CD4-positive, alpha-beta memory T cell (primary cell): ENCODE results near the gene UBXN4. TPM values are rescaled to one million over a fixed set of nuclear protein-coding genes. Genes with fewer than 3 reads are reported as not detected.

Experiments used
- CTCF ChIA-PET: fragments of 350-600 bp; sonication (Branson Sonifier 250); formaldehyde crosslinking; loops from one replicate; lab custom pipeline; 2021; ENCODE audit warnings: inconsistent platforms; ENCODE audit not compliant: partially characterized antibody; lab: Charles Lee
- POLR2A ChIA-PET: fragments of 350-600 bp; sonication (Branson Sonifier 250); formaldehyde crosslinking; loops from one replicate; lab custom pipeline; 2021; ENCODE audit not compliant: partially characterized antibody; lab: Charles Lee
- DNase-seq, 5 donors: peaks; one replicate each; pipeline versions ENCODE4 v3.0.0 to v3.0.0-alpha.2; 2020 to 2022; ENCODE audit warnings: mixed read lengths in 1 of 5
- H3K27ac ChIP-seq: one replicate; pipeline ENCODE4 v1.7.0; 2013; ENCODE audit warnings: low read depth, low read length
- H3K27me3 ChIP-seq: 2 replicates; pipeline ENCODE4 v1.7.0; 2013; ENCODE audit warnings: mild to moderate bottlenecking, low read length, moderate library complexity; ENCODE audit not compliant: insufficient read depth
- H3K36me3 ChIP-seq: 2 replicates; pipeline ENCODE4 v1.7.0; 2013; ENCODE audit warnings: mild to moderate bottlenecking, low read length, moderate library complexity; ENCODE audit not compliant: insufficient read depth
- H3K4me1 ChIP-seq: 2 replicates; pipeline ENCODE4 v1.7.0; 2013; ENCODE audit warnings: mild to moderate bottlenecking, low read length, moderate library complexity; ENCODE audit not compliant: insufficient read depth
- H3K4me3 ChIP-seq, 2 donors: one replicate each; pipeline ENCODE4 v1.7.0; 2013; ENCODE audit warnings: low read length in 2 of 2, mild to moderate bottlenecking in 1 of 2
- H3K9me3 ChIP-seq, 2 donors: one replicate each; pipeline ENCODE4 v1.7.0; 2013; ENCODE audit warnings: low read length in 2 of 2, control low read depth in 1 of 2; ENCODE audit not compliant: control insufficient read depth in 1 of 2
- H3K27ac Mint-ChIP-seq, 7 donors: one replicate each; pipeline ENCODE4 v1.8.0; 2020 to 2021; ENCODE audit warnings: mixed read lengths in 7 of 7, mild to moderate bottlenecking in 6 of 7, inconsistent platforms in 3 of 7, moderate library complexity in 3 of 7
- H3K27me3 Mint-ChIP-seq, 2 donors: one replicate each; pipeline ENCODE4 v1.8.0; 2020 to 2021; ENCODE audit warnings: mixed read lengths in 2 of 2
- H3K36me3 Mint-ChIP-seq, 2 donors: one replicate each; pipeline ENCODE4 v1.8.0; 2020 to 2021; ENCODE audit warnings: mixed read lengths in 2 of 2, inconsistent platforms in 1 of 2, mild to moderate bottlenecking in 1 of 2
- H3K4me1 Mint-ChIP-seq, 4 donors: one replicate each; pipeline ENCODE4 v1.8.0; 2020 to 2021; ENCODE audit warnings: mixed read lengths in 4 of 4, mild to moderate bottlenecking in 1 of 4
- H3K4me3 Mint-ChIP-seq, 8 donors: one replicate each; pipeline ENCODE4 v1.8.0; 2020 to 2021; ENCODE audit warnings: mixed read lengths in 8 of 8, mild to moderate bottlenecking in 7 of 8, moderate library complexity in 6 of 8, inconsistent platforms in 3 of 8
- H3K9me3 Mint-ChIP-seq, 8 donors: one replicate each; pipeline ENCODE4 v1.8.0; 2020 to 2021; ENCODE audit warnings: mixed read lengths in 8 of 8, mild to moderate bottlenecking in 5 of 8, inconsistent platforms in 3 of 8, moderate library complexity in 1 of 8
- intact Hi-C: fragments of 100-400 bp; cut with micrococcal nuclease; formaldehyde crosslinking; loops from one replicate; pipeline ENCODE4 v1.15.1; 2023
- polyA plus RNA-seq, 2 donors: library from polyadenylated mRNA; unstranded; fragments of 300-500 nt; fragmentation: Illumina TruSeq; gene quantifications; one replicate each; pipeline ENCODE4 v1.2.3, GENCODE V29; 2021
- total RNA-seq, 2 experiments: library from RNA; stranded (reverse); gene quantifications; one replicate each; pipeline ENCODE4 v1.2.3, GENCODE V29; 2021

The UBXN4 gene
- total and polyA plus RNA-seq, 4 experiments from 2014 or later, result 111 to 128 (median 119) TPM

GRCh38 chr2:135815269-135815668 lies 73.6 kb downstream of the UBXN4 start:
- H3K36me3 Mint-ChIP-seq, result no peaks in the 10 kb centered on the region
- Histone ChIP-seq H3K9me3 (no peaks in the 10 kb centered on the region), H3K27me3 (no peaks in the 10 kb centered on the region), H3K4me3 (no peak overlapping the region), H3K27ac (no peak overlapping the region), H3K4me1 (peaks cover 11% of the 10 kb centered on the region), H3K36me3 (no peaks in the 10 kb centered on the region)
- H3K27ac Mint-ChIP-seq, result no peak overlapping the region
- DNase-seq, result no peak
- CTCF ChIA-PET, result no interaction called here
- peaks cover 2 to 14% (median 9%) of the 10 kb centered on the region in 4 donors for H3K4me1 Mint-ChIP-seq
- peaks cover 0 to 1% of the 10 kb centered on the region in 2 donors for H3K27me3 Mint-ChIP-seq
- POLR2A ChIA-PET, result no interaction called here
- no peak overlapping the region for H3K4me3 Mint-ChIP-seq
- intact Hi-C loops, result no loop called here
- H3K9me3 Mint-ChIP-seq, result peaks cover 0 to 4% (median 0%) of the 10 kb centered on the region in 8 donors

DNA sequence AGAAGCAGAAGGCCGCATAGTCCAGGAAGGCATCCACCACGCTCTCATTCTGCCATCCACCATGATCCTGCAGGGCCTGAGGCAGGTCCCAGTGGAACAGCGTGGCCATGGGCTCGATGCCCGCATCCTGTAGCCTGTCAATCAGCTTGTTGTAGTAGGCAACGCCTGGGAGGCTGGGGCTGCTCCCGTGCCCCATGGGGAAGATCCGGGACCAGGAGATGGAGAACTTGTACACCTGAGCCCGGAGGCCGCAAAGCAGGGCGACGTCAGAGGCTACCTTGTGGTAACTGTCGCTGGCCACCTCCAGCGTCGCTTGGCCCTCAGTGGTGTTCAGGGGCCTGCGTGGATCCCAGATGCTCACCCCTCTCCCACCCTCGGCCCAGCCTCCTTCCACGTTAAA lies 75.8 kb downstream of the UBXN4 start:
- H3K4me3 ChIP-seq, result no peak overlapping the region
- peaks cover 5 to 21% (median 14%) of the 10 kb centered on the region in 4 donors for H3K4me1 Mint-ChIP-seq
- peaks cover 0 to 1% of the 10 kb centered on the region in 2 donors for H3K27me3 Mint-ChIP-seq
- no peak overlapping the region for H3K27ac Mint-ChIP-seq
- H3K36me3 Mint-ChIP-seq, result no peaks in the 10 kb centered on the region
- intact Hi-C loops, result no loop called here
- no peaks in the 10 kb centered on the region for H3K27me3 ChIP-seq
- no peak overlapping the region for H3K27ac ChIP-seq
- H3K36me3 ChIP-seq, result no peaks in the 10 kb centered on the region
- peaks cover 15% of the 10 kb centered on the region for H3K4me1 ChIP-seq
- CTCF ChIA-PET, result no interaction called here
- no peaks in the 10 kb centered on the region for H3K9me3 ChIP-seq
- peaks cover 0 to 7% (median 2%) of the 10 kb centered on the region in 8 donors for H3K9me3 Mint-ChIP-seq
- no peak for DNase-seq
- POLR2A ChIA-PET, result no interaction called here
- no peak overlapping the region for H3K4me3 Mint-ChIP-seq

DNA sequence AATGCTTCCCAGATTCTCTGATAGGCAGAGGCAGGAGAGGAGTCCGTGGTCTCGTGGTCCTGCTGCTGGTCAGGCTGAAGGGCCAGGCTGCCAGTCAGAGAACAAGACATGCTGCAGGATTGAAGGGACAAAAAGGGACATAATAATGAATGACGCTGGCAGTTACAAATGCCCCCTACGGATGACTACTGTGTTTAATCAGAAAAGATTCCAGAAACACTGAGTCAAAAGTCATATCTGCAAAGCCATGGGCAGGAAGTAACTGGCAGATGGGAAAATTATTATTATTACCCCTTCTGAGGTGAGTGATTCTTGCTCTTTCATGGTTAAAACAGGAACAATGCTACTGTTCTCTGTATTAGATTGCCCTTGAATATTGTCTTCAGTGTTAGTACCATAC lies 76.3 kb downstream of the UBXN4 start:
- Histone ChIP-seq H3K4me1 (peaks cover 15% of the 10 kb centered on the region), H3K27me3 (no peaks in the 10 kb centered on the region), H3K9me3 (no peaks in the 10 kb centered on the region), H3K36me3 (no peaks in the 10 kb centered on the region), H3K27ac (no peak overlapping the region), H3K4me3 (no peak overlapping the region)
- H3K36me3 Mint-ChIP-seq, result peaks cover 0 to 5% of the 10 kb centered on the region in 2 donors
- H3K4me1 Mint-ChIP-seq, result peaks cover 5 to 21% (median 14%) of the 10 kb centered on the region in 4 donors
- DNase-seq, result no peak
- H3K4me3 Mint-ChIP-seq, result no peak overlapping the region
- CTCF ChIA-PET, result interaction anchor here (1.5 kb wide), 2 partner anchors 21 to 567 kb away, joined by 3 to 5 read pairs; no protein-coding TSS in a partner anchor
- H3K27ac Mint-ChIP-seq, result no peak overlapping the region
- peaks cover 1 to 10% (median 5%) of the 10 kb centered on the region in 8 donors for H3K9me3 Mint-ChIP-seq
- peaks cover 0 to 1% of the 10 kb centered on the region in 2 donors for H3K27me3 Mint-ChIP-seq
- POLR2A ChIA-PET, result no interaction called here
- intact Hi-C loops, result no loop called here

DNA sequence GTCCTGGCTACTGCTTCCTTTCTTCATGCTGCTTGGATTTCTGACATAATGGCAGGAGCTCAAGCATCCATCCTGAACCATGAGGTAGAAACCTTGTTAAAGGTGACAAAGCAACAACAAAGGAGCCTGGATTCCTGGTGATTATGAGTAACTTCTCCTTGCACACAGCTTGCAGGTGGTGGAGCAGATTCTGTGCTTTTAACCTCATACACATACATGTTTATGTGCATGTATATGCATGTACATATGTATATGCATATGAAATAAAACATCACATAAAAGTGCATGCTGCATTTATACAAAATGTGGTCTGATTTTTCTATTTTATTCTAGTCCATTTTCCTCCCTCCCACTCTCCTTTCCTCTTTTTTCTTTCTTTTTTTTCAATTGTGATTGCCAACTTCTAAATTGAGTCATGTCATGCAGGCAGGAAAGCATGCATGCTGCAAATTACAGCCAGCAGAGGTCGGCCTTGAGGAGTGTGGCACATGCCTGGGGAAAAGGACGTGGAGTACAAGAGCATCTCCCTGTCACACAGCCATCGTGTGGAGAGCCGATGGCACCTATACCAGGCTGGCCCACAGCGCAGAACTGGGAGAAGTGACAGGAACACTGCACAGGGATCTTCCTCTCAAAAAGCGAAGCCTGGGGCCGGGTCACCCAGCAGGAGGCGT lies 77.4 kb downstream of the UBXN4 start:
- Histone ChIP-seq H3K4me3 (no peak overlapping the region), H3K27me3 (no peaks in the 10 kb centered on the region), H3K27ac (no peak overlapping the region), H3K4me1 (peaks cover 15% of the 10 kb centered on the region), H3K36me3 (no peaks in the 10 kb centered on the region), H3K9me3 (no peaks in the 10 kb centered on the region)
- no peak for DNase-seq
- intact Hi-C loops, result no loop called here
- peaks cover 5 to 21% (median 14%) of the 10 kb centered on the region in 4 donors for H3K4me1 Mint-ChIP-seq
- peaks cover 0 to 10% of the 10 kb centered on the region in 2 donors for H3K36me3 Mint-ChIP-seq
- peaks cover 0 to 1% of the 10 kb centered on the region in 2 donors for H3K27me3 Mint-ChIP-seq
- POLR2A ChIA-PET, result no interaction called here
- H3K4me3 Mint-ChIP-seq, result peak overlapping the region in 2 of 8 donors; percentile 15 to 50
- CTCF ChIA-PET, result interaction anchor here (1.5 kb wide), 2 partner anchors 22 to 565 kb away, joined by 3 to 5 read pairs; no protein-coding TSS in a partner anchor
- H3K27ac Mint-ChIP-seq, result peak overlapping the region in 1 of 7 donors; percentile 42
- peaks cover 1 to 13% (median 9%) of the 10 kb centered on the region in 8 donors for H3K9me3 Mint-ChIP-seq

GRCh38 chr2:135820003-135820618 lies 78.5 kb downstream of the UBXN4 start:
- ChIA-PET CTCF (interaction anchor here (1.7 kb wide), 1 partner anchor 14 kb away, joined by 4 read pairs; no protein-coding TSS in a partner anchor), POLR2A (interaction anchor here (0.6 kb wide), 1 partner anchor 818 kb away, joined by 3 read pairs; no protein-coding TSS in a partner anchor)
- Histone ChIP-seq H3K27me3 (no peaks in the 10 kb centered on the region), H3K4me3 (no peak overlapping the region), H3K27ac (no peak overlapping the region), H3K9me3 (no peaks in the 10 kb centered on the region), H3K36me3 (no peaks in the 10 kb centered on the region), H3K4me1 (peaks cover 15% of the 10 kb centered on the region)
- H3K27ac Mint-ChIP-seq, result peak overlapping the region in 3 of 7 donors; percentile 0 to 52 (median 14)
- H3K4me1 Mint-ChIP-seq, result peaks cover 5 to 21% (median 14%) of the 10 kb centered on the region in 4 donors
- intact Hi-C loops, result no loop called here
- peak overlapping the region in 7 of 8 donors; percentile 10 to 70 (median 48) for H3K4me3 Mint-ChIP-seq
- peaks cover 0 to 13% (median 9%) of the 10 kb centered on the region in 8 donors for H3K9me3 Mint-ChIP-seq
- peaks cover 0 to 10% of the 10 kb centered on the region in 2 donors for H3K36me3 Mint-ChIP-seq
- H3K27me3 Mint-ChIP-seq, result peaks cover 0 to 1% of the 10 kb centered on the region in 2 donors
- peak; percentile 20 to 57 (median 28) for DNase-seq

GRCh38 chr2:135821190-135821589 lies 79.5 kb downstream of the UBXN4 start:
- peak overlapping the region in 1 of 7 donors; percentile 43 for H3K27ac Mint-ChIP-seq
- H3K4me3 Mint-ChIP-seq, result peak overlapping the region in 1 of 8 donors; percentile 21
- peaks cover 0 to 10% of the 10 kb centered on the region in 2 donors for H3K36me3 Mint-ChIP-seq
- no peak for DNase-seq
- H3K4me1 ChIP-seq, result peaks cover 15% of the 10 kb centered on the region
- H3K27me3 ChIP-seq, result no peaks in the 10 kb centered on the region
- H3K9me3 ChIP-seq, result no peaks in the 10 kb centered on the region
- H3K4me1 Mint-ChIP-seq, result peaks cover 5 to 21% (median 14%) of the 10 kb centered on the region in 4 donors
- no peak overlapping the region for H3K4me3 ChIP-seq
- CTCF ChIA-PET, result interaction anchor here (1.7 kb wide), 1 partner anchor 15 kb away, joined by 4 read pairs; no protein-coding TSS in a partner anchor
- intact Hi-C loops, result no loop called here
- peaks cover 0 to 13% (median 9%) of the 10 kb centered on the region in 8 donors for H3K9me3 Mint-ChIP-seq
- peaks cover 0 to 1% of the 10 kb centered on the region in 2 donors for H3K27me3 Mint-ChIP-seq
- POLR2A ChIA-PET, result no interaction called here
- no peak overlapping the region for H3K27ac ChIP-seq
- H3K36me3 ChIP-seq, result no peaks in the 10 kb centered on the region

GRCh38 chr2:135822855-135823254 lies 81.2 kb downstream of the UBXN4 start:
- no peaks in the 10 kb centered on the region for H3K36me3 ChIP-seq
- DNase-seq, result no peak
- Mint-ChIP-seq H3K4me3 (no peak overlapping the region), H3K27ac (no peak overlapping the region), H3K36me3 (peaks cover 0 to 10% of the 10 kb centered on the region in 2 donors), H3K9me3 (peaks cover 0 to 13% (median 9%) of the 10 kb centered on the region in 8 donors), H3K4me1 (peaks cover 5 to 21% (median 14%) of the 10 kb centered on the region in 4 donors), H3K27me3 (peaks cover 0 to 1% of the 10 kb centered on the region in 2 donors)
- peaks cover 15% of the 10 kb centered on the region for H3K4me1 ChIP-seq
- ChIA-PET POLR2A (no interaction called here), CTCF (no interaction called here)
- H3K9me3 ChIP-seq, result no peaks in the 10 kb centered on the region
- intact Hi-C loops, result no loop called here
- H3K27me3 ChIP-seq, result no peaks in the 10 kb centered on the region
- no peak overlapping the region for H3K27ac ChIP-seq
- H3K4me3 ChIP-seq, result no peak overlapping the region
